Parathyroid adenoma (tissue), 2 donors: ENCODE data around the gene WWOX.

Experiments
- H2AFZ ChIP-seq: fragments of 300-600 bp; sonication (generic); one replicate; pipeline ENCODE4 v1.7.0; 2017; ENCODE audit warnings: antibody characterized with exemption, mild to moderate bottlenecking
- H3K27ac ChIP-seq: fragments of 300-600 bp; sonication (generic); one replicate; pipeline ENCODE4 v1.7.0; 2017
- H3K27me3 ChIP-seq: fragments of 300-600 bp; sonication (generic); one replicate; pipeline ENCODE4 v1.7.0; 2017; ENCODE audit warnings: low read length; ENCODE audit not compliant: control insufficient read depth, insufficient read depth
- H3K36me3 ChIP-seq: fragments of 300-600 bp; sonication (generic); one replicate; pipeline ENCODE4 v1.7.0; 2017; ENCODE audit warnings: low read length; ENCODE audit not compliant: control insufficient read depth, insufficient read depth
- H3K4me1 ChIP-seq: fragments of 300-600 bp; sonication (generic); one replicate; pipeline ENCODE4 v1.7.0; 2017; ENCODE audit warnings: control low read depth
- H3K4me2 ChIP-seq: fragments of 300-600 bp; sonication (generic); one replicate; pipeline ENCODE4 v1.7.0; 2017; ENCODE audit warnings: low read length
- H3K4me3 ChIP-seq: fragments of 300-600 bp; sonication (generic); one replicate; pipeline ENCODE4 v1.7.0; 2017; ENCODE audit warnings: low read depth, low read length
- H3K79me2 ChIP-seq: fragments of 300-600 bp; sonication (generic); one replicate; pipeline ENCODE4 v1.7.0; 2017; ENCODE audit warnings: control low read depth
- H3K9ac ChIP-seq: fragments of 300-600 bp; sonication (generic); one replicate; pipeline ENCODE4 v1.7.0; 2017; ENCODE audit warnings: mild to moderate bottlenecking
- H3K9me3 ChIP-seq: fragments of 300-600 bp; sonication (generic); one replicate; pipeline ENCODE4 v1.7.0; 2017; ENCODE audit warnings: low read length; ENCODE audit not compliant: control insufficient read depth
- TF ChIP-seq, protein P1 (sequence below): fragments of 300-600 bp; sonication (generic); IDR thresholded peaks from one replicate; pipeline ENCODE4 v1.7.0; 2017; ENCODE audit warnings: antibody characterized with exemption, mild to moderate bottlenecking
- donor health status: primary hyperparathyroidism.

WWOX gene

DNA sequence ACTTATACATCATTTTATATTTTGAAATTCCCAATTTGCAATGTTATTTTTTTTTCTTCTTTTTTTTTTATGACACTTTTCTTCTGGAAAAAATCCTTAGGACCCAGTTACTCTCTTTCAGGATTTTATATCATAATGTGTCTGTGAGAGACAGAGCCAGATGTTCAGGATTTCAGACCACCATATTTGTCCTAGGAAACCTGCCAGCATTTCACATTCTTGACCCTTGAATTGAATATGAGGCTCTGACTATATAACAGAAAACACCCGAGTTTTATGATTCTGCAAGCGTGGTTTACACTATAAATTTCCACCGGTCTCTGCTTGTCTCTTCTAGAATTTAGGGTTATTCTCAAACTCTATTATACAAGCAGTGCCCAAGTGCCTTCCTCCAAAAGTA lies 621.0 kb downstream of the WWOX start:
- H3K9me3 ChIP-seq: no peaks in the 10 kb centered on the region
- H3K36me3 ChIP-seq: no peaks in the 10 kb centered on the region
- no peaks in the 10 kb centered on the region for H3K27me3 ChIP-seq
- no peak overlapping the region for H3K9ac ChIP-seq
- H3K4me3 ChIP-seq: no peak overlapping the region
- H3K4me1 ChIP-seq: no peaks in the 10 kb centered on the region
- TF ChIP-seq, protein P1, sequence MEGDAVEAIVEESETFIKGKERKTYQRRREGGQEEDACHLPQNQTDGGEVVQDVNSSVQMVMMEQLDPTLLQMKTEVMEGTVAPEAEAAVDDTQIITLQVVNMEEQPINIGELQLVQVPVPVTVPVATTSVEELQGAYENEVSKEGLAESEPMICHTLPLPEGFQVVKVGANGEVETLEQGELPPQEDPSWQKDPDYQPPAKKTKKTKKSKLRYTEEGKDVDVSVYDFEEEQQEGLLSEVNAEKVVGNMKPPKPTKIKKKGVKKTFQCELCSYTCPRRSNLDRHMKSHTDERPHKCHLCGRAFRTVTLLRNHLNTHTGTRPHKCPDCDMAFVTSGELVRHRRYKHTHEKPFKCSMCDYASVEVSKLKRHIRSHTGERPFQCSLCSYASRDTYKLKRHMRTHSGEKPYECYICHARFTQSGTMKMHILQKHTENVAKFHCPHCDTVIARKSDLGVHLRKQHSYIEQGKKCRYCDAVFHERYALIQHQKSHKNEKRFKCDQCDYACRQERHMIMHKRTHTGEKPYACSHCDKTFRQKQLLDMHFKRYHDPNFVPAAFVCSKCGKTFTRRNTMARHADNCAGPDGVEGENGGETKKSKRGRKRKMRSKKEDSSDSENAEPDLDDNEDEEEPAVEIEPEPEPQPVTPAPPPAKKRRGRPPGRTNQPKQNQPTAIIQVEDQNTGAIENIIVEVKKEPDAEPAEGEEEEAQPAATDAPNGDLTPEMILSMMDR: no peak
- H3K4me2 ChIP-seq: no peak overlapping the region
- H3K79me2 ChIP-seq: no peaks in the 10 kb centered on the region
- no peak overlapping the region for H2AFZ ChIP-seq
- H3K27ac ChIP-seq: no peak overlapping the region

DNA sequence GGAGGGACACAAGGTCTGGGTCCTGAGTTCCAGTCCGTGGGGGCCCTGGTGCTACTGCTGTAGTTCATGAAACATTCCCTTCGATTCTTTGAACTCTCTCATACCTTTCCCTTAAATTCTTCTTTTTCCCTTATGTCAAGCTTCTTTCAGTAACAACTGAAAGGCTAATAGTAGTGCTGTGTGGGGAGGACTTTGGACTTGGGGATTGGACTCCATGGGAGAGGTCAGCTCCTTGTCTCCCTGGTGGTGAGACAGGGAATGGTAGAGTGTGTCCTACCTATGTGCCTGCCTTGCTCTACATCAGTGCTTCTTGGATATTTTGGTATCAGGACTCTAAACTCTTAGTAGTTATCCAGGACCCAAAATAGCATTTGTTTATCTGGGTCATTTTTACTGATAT lies 628.1 kb downstream of the WWOX start:
- TF ChIP-seq, protein P1: peak; percentile 12
- Histone ChIP-seq H3K4me1 (no peaks in the 10 kb centered on the region), H3K9ac (no peak overlapping the region)

DNA sequence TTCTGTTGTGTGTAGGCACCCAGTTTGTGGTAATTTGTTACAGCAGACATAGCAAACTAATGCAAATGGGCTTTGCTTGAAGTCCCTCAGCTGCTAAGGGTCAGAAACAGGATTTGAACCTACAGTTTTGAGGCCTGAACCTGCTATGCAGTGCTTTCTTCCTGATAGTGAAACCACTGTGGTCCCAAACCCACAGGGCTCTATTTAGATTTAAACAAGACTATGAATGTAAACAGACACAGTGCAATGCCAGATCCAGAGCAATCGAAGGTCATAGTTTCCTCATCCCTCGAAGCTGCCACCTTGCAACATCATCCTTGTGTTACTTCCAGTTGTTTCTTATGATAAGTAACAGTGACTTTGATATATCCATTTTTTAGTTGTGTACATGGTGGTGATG lies 630.2 kb downstream of the WWOX start:
- Histone ChIP-seq H2AFZ (no peak overlapping the region), H3K36me3 (no peaks in the 10 kb centered on the region), H3K9ac (no peak overlapping the region), H3K4me3 (no peak overlapping the region), H3K27ac (no peak overlapping the region), H3K9me3 (no peaks in the 10 kb centered on the region), H3K79me2 (no peaks in the 10 kb centered on the region), H3K4me1 (no peaks in the 10 kb centered on the region), H3K4me2 (no peak overlapping the region), H3K27me3 (no peaks in the 10 kb centered on the region)
- TF ChIP-seq, protein P1: no peak

More for the DNA sequence above, 628.1 kb downstream of the WWOX start:
- Histone ChIP-seq H3K27ac (no peak overlapping the region), H2AFZ (no peak overlapping the region), H3K4me2 (no peak overlapping the region), H3K36me3 (no peaks in the 10 kb centered on the region), H3K4me3 (no peak overlapping the region), H3K27me3 (no peaks in the 10 kb centered on the region), H3K9me3 (no peaks in the 10 kb centered on the region), H3K79me2 (no peaks in the 10 kb centered on the region)

DNA sequence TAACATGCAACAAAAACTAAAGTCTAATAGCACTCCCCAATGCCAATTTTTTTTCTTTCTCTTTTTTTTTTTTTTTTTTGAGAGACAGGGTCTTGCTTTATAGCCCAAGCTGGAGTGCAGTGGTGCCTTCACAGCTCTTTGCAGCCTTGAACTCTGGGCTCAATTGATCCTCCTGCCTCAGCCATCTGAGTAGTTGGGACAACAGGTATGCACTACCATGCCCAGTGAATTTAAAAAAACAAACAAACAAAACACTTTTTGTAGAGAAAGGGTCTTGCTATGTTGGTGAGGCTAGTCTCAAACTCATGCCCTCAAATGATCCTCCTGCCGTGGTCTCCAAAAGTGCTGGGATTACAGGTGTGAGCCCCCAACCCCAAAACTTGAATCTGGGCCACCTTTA lies 632.3 kb downstream of the WWOX start:
- Histone ChIP-seq H3K4me2 (no peak overlapping the region), H3K4me1 (no peaks in the 10 kb centered on the region), H3K79me2 (no peaks in the 10 kb centered on the region), H3K36me3 (no peaks in the 10 kb centered on the region), H3K9me3 (no peaks in the 10 kb centered on the region), H3K27me3 (no peaks in the 10 kb centered on the region), H3K4me3 (no peak overlapping the region), H2AFZ (no peak overlapping the region), H3K9ac (no peak overlapping the region), H3K27ac (no peak overlapping the region)
- TF ChIP-seq, protein P1: no peak

- no peak overlapping the region for H3K4me2 ChIP-seq
- no peak overlapping the region for H3K9ac ChIP-seq
- no peak overlapping the region for H3K27ac ChIP-seq
- no peaks in the 10 kb centered on the region for H3K36me3 ChIP-seq
- no peaks in the 10 kb centered on the region for H3K79me2 ChIP-seq
- H3K4me1 ChIP-seq: no peaks in the 10 kb centered on the region
- TF ChIP-seq, protein P1: no peak
- H3K27me3 ChIP-seq: no peaks in the 10 kb centered on the region
- H2AFZ ChIP-seq: no peak overlapping the region
- no peaks in the 10 kb centered on the region for H3K9me3 ChIP-seq
- no peak overlapping the region for H3K4me3 ChIP-seq
Observed at GRCh38 chr16:78732696-78733095, 633.2 kb downstream of the WWOX start.
